ENCODE results near the gene GAS2L1.
"Not testable (repeated sequence)": the region's sequence is repeated elsewhere in the genome, so short reads cannot be mapped to it uniquely, and the experiment has no call there.

The GAS2L1 gene

DNA sequence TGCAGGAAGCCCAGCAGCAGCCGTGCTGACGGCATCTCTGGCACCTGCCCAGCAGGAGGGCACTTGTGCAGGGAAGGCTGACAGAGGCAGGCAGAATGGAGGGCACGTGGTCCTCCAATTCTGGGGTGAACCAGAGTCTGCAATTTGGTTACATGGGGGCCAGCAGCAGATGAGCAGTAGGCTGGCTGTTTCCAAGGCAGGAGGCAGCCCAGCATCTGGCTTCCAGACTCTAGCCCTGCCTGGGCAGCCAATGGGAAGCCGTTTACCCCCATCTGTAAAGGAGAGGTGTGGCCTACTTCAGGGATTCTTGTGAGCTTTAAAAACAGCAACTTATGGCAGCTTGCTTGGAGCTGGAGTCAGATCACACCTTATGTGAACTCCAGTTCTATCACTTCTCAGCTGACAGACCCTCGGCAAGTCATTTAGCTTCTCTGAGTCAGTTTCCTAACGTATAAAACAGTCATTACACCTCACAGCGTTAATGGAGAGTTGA lies 36.9 kb downstream of the GAS2L1 start:
- DNase-seq, result no peak

DNA sequence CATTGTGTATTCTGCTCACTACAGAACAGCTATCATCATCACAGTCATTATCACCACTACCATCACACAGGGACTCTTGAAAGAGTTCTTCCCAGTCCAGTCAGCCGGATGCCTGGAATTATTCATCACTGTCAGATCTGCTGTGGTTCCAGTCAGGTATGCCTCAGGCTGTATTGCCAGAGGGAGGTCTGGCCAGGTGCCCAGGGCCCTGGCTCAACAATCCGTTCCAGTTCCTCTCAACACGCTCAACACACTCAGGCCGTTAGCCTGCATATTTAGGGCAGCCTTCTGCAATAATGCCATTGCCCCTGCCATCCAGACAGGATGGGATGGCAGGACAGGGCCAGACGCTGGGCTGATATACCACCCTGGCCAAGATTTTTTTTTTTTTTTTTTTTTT lies 37.7 kb downstream of the GAS2L1 start:
- DNase-seq, result no peak

DNA sequence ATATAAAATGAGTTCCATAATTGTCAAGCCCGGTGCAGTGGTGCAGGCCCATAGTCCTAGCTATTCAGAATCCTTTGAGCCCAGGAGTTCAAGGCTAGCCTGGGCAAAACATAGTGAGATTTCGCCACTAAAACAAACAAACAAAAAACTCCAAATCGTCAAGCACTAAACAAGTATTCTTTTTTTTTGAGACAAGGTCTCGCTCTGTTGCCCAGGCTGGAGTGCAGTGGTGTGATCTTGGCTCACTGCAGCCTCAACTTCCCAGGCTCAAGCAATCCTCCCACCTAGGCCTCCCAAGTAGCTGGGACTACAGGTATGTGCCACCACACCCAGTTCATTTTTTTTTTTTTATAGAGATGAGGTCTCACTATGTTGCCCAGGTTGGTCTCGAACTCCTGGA lies 38.4 kb downstream of the GAS2L1 start:
- not testable (repeated sequence) for DNase-seq

DNA sequence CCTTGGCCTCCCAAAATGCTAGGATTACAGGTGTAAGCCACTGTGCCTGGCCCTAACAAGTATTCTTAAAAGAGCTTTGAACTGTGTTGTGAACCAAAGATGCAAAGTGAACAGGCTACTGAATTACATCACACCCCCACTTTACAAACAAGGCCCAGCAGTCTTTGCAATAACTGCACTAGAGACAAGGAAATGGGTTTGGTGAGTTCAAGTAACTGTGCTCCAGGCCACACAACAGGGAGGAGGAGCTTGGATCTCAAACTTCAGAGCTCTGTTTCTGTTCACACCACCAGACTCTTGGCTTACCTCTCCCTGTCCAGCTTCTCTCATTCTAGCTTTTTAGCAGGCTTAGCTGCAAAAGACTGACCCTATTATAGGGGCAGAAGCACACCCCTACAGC lies 39.5 kb downstream of the GAS2L1 start:
- no peak for DNase-seq

DNA sequence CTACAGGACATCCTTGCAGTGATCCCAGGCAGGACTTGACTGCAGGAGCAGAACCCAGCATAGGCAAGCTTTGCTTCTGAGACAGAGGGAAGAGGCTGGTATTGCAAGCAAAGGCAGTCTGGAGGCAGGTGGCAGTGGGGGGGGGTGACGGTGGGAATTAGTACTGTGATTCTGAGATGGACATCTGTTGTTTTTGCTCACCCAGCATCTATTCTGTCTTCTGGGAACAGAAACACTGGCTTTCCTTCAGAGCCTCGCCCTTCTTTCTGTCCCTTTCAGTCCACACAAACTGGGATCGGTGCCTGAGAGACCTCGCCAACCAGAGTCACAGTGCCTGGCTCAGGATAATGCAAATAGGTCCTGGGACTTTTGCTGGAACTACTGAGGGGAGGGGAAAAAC lies 40.2 kb downstream of the GAS2L1 start:
- no peak for DNase-seq

DNA sequence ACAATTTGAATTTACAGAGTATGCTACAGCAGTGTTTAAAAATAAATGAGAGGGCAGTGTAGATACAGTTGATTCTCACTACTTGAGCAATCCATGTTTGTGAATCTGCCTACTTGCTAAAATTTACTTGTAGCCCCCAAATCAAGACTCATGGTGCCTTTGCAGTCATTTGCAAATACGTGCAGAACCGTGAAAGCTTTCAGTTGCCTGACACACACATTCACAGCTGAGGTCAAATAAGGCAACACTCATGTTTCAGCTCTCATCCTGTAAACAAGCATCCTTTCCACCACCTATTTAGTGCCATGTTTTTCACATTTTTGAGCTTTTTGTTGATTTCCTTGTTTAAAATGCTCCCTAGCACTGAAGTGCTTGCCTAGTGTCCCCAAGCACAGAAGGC lies 41.6 kb downstream of the GAS2L1 start:
- no peak for DNase-seq

DNA sequence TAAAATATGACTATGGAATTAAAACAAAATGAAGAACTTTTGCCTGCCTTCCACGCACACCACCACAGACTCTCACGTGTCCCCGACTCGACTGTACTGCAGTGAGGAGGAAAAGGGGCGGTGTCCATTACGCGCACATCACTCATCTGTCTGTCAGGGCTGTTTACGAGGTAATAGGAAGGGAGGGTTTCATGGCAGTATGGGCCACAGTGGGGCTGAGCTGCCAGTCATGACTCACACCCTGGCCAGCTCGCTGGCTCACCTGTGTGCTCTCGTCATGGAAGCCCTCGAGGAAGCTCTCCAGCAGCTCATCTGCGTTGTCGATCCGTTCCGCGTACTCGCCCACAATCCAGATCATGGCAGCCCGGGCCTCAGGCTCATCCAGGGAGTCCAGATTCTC lies 42.5 kb downstream of the GAS2L1 start:
- no peak for DNase-seq

DNA sequence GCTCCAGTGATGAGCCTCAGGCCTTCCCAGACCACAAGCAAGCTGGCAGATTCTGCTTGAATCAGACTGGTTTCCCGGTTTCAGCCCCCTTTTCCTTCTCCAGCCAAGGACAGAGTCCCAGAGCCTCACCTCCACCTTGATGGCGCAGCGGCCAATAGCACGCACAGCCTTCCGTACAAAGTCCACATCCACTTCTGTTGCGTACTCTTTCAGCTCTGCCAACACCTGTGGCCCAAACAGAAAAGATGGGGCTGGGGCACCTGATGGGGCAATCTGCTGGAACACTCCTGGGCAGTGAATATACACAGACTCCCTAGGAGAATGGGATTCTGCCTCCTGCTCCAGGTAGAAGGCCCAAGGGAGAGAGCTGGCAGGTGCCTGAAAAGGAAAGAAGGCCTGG lies 44.6 kb downstream of the GAS2L1 start:
- no peak for DNase-seq

DNA sequence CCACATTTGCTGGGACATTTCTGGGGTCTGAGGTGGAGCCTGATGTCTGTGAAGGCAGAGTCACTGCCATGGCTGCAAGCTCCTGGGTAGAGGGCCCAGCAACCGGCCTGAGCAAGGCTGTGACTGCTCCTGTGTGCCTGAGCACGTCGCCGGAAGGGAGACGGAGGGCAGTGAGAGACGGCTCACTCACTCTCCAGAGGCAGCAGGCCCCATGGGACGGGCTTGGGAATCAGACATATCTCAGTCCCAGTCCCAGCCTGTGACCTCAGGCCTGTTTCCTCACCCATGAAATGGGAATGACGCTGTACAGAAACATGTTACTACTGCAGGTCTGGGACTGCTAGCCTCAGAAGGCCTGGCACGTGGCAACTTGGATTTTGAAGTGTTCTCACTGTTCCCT lies 45.4 kb downstream of the GAS2L1 start:
- no peak for DNase-seq

DNA sequence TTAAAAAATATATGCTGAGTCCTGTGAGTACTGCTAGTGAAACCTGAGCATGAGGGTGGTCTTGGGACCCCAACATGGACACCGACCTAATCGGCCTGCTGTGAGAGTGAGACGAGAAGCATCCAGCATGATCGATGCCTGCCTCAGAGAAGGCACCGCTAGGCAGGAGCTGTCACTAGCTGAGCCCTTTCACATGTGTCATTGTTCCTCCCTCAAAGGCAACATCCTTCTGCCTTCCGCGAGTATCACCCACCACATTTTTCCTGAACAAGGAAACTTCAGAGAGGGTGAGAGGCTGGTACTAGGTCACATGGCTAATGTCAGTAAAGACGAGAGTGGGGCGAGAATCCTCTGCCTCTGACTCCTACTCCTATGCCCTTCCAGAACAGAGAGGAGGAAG lies 46.3 kb downstream of the GAS2L1 start:
- no peak for DNase-seq

DNA sequence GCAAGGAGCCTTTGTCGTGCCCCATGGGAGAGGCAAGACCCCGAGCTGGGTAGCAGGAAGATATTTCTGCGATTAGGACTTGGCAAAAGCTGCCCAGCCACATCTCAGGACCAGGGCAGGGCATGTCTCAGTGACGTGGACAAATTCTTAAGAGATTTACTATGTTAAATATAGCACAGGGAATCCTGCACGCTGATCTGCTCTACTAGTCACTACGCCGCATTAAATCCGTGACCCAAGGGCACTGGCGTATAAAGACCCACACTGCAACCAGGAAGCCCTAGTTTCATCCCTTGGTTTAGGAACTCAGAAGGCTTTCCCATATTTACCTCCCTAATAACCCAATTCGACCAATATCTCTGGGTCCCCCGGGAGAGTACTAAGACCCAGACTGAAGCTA lies 46.8 kb downstream of the GAS2L1 start:
- DNase-seq, result no peak

DNA sequence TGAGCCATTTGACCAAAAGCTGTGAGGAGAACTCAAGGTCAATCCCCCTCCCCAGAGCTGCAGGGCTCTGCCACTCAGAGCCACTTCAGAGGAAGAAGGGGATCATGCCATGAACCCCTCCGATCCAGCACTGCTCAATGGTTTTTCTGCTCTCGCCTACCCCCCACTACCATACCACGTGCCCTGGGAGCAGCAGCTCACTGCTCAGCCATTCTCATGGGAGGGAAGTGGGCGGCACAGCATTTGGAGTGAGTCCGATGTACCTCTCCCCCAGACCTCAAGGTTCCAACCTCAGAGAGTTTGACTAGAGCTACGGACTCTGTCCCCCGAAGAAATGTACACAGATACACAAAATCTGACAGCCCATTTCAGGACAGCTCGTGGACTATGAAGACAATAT lies 47.4 kb downstream of the GAS2L1 start:
- DNase-seq, result no peak

DNA sequence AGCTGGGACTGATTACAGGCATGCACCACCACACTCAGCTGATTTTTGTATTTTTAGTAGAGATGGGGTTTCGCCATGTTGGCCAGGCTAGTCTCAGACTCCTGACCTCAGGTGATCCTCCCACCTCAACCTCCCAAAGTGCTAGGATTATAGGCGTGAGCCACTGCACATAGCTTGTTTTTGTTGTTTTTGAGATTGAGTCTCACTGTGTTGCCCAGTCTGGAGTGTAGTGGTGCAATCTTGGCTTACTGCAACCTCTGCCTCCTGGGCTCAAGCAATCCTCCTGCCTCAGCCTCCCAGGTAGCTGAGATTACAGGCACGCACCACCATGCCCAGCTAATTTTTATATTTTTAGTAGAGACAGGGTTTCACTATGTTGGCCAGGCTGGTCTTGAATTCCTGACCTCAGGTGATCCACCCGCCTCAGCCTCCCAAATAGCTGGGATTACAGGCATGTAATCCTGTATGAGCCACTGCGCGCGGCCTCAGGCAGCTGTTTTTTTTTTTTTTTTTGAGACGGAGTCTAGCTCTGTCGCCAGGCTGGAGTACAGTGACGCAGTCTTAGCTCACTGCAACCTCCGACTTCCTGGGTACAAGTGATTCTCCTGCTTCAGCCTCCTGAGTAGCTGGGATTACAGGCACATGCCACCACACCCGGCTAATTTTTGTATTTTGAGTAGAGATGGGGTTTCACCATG lies 50.9 kb downstream of the GAS2L1 start:
- not testable (repeated sequence) for DNase-seq

DNA sequence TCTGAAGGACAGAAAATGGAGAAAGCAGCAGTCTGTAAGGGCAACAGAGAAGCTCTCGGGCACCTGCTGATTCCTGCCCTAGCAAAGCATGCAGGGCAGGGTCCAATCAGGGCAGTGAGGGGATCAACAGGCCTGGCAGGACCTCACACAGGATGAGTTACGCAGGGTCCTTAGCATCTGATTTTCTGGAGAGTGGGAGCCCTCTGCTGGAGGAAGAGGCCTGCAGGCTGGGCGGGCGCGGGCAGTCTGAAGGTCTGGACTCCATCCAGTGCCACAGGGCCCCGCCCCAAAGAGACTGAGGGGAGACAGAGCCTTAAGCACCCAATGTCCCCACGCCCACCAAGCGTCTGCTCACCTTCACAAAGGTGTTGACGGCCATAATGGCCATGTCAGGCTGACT lies 53.0 kb downstream of the GAS2L1 start:
- DNase-seq, result no peak
